ENCODE results near the gene IER3. TPM values are rescaled to one million over a fixed set of nuclear protein-coding genes. Genes with fewer than 3 reads are reported as not detected.
"Not testable (repeated sequence)": the region's sequence is repeated elsewhere in the genome, so short reads cannot be mapped to it uniquely, and the experiment has no call there.

Gene IER3
- total and polyA plus RNA-seq, 2 of the 8 experiments (the other 6 are each of a cell fraction or from before 2014, with no cell fraction given): 11.9 to 26.5 TPM

DNA sequence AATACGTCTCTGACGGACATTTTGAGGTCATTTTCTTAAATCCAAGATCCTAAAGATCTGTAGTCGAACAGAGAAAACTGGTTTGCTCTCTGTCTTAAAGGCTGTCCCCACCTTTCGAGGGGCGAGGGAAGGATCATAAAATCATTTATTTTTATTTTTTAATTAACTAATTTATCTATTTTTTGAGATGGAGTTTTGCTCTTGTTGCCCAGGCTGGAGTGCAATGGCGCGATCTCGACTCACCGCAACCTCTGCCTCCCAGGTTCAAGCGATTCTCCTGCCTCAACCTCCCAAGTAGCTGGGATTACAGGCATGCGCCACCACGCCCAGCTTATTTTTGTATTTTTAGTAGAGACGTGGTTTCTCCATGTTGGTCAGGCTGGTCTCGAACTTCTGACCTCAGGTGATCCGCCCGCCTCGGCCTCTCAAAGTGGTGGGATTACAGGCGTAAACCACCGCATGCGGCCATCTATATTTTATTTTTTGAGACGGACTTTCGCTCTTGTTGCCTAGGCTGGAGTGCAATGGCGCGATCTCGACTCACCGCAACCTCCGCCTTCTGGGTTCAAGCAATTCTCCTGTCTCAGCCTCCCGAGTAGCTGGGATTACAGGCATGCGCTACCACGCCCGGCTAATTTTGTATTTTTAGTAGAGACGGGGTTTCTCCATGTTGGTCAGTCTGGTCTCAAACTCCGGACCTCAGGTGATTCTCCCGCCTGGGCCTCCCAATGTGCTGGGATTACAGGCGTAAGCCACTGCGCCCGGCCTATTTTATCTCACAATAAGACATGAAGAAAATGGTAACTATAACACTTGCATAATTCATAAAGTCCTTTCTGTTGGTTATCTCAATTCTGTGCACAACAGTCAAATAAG lies 26.3 kb downstream of the IER3 start:
- H3K36me3 ChIP-seq (ENCODE audit: control insufficient read depth in 2 of 4, insufficient read depth in 4 of 4, low read length in 3 of 4): peaks cover 16 to 30% (median 23%) of the 10 kb centered on the region in 4 experiments
- FAIRE-seq; H3K14ac ChIP-seq (ENCODE audit: insufficient read length); H3K79me1 ChIP-seq (ENCODE audit: low read depth, low read length); H2BK15ac ChIP-seq (ENCODE audit: low read length); H3K9me3 ChIP-seq (ENCODE audit: insufficient read depth in 2 of 2, low read depth in 1 of 2, low read length in 1 of 2); H3K4me1 ChIP-seq (replicated peaks in 1 of 4; ENCODE audit: control insufficient read depth in 3 of 4, insufficient read depth in 4 of 4, low read length in 3 of 4); H3K23ac ChIP-seq (ENCODE audit: insufficient read length); H4K20me1 ChIP-seq (replicated peaks in 1 of 2; ENCODE audit: control insufficient read depth in 1 of 2, insufficient read depth in 2 of 2, low read length in 2 of 2); H2AFZ ChIP-seq (ENCODE audit: low read length); DNase-seq (ENCODE audit: low read depth in 1 of 2, low spot score in 2 of 2); H2BK20ac ChIP-seq (ENCODE audit: low read length); H3K27me3 ChIP-seq (replicated peaks in 1 of 4; ENCODE audit: control insufficient read depth in 3 of 4, extremely low read depth in 1 of 4, insufficient read depth in 3 of 4, low read length in 3 of 4): not testable (repeated sequence)
- peaks cover 13% of the 10 kb centered on the region for H3K23me2 ChIP-seq (ENCODE audit: low read depth, low read length)
- peak overlapping the region; percentile 75; the same call in 1 of the 2 replicates for H2BK12ac ChIP-seq (ENCODE audit: low read depth, low read length)
- H3K4me2 ChIP-seq (ENCODE audit: insufficient read depth in 1 of 2, low read depth in 2 of 2, low read length in 2 of 2): peak overlapping the region; percentile 79 to 81
- H3K4me3 ChIP-seq (ENCODE audit: extremely low read depth in 1 of 4, insufficient read depth in 2 of 4, low read depth in 3 of 4, low read length in 4 of 4): peak overlapping the region; percentile 63 to 100 (median 82)
- peak overlapping the region; percentile 97 for H2BK5ac ChIP-seq (ENCODE audit: low read depth, low read length)
- CTCF ChIA-PET (ENCODE audit: partially characterized antibody): interaction anchor here (0.8 to 8.2 kb wide), 9 partner anchors 14 to 369 kb away, joined by 3 to 61 read pairs (median 6); partner anchors contain the start of gene DHX16
- POLR2A ChIA-PET (ENCODE audit: partially characterized antibody): interaction anchor here (0.6 to 35.9 kb wide), 20 partner anchors 8 to 197 kb away, joined by 3 to 732 read pairs (median 4); partner anchors contain the start of genes C6orf136, DDR1, DHX16 and FLOT1
- peak overlapping the region; percentile 55 for H2BK120ac ChIP-seq (replicated peaks; ENCODE audit: low read depth, low read length)
- H3K4ac ChIP-seq (replicated peaks; ENCODE audit: insufficient read length, low read depth, low read length): peak overlapping the region; percentile 24
- H4K8ac ChIP-seq (ENCODE audit: extremely low read depth, insufficient read depth, low read length): peak overlapping the region; percentile 94; the same call in 1 of the 2 replicates
- 78% methylated on average over 37 of the region's 37 CpGs; no CpG with 5 or more reads in 1 of the 2 experiments for WGBS, 2 experiments (ENCODE audit: extremely low coverage in 1 of 2, insufficient coverage in 1 of 2, insufficient read length in 1 of 2, insufficient replicate concordance in 2 of 2, low coverage in 1 of 2, low lambda C conversion rate in 2 of 2, missing lambda C conversion rate in 1 of 2)
- peak overlapping the region; percentile 52 for H3K18ac ChIP-seq (ENCODE audit: extremely low read depth, low read length)
- peak overlapping the region; percentile 8 to 94 (median 84) for H3K9ac ChIP-seq (replicated peaks in 1 of 4; ENCODE audit: extremely low read depth in 1 of 4, low read depth in 3 of 4, low read length in 3 of 4)
- peak overlapping the region; percentile 92 for H4K5ac ChIP-seq (ENCODE audit: insufficient read length, low read depth, low read length)
- peak overlapping the region; percentile 94 for H3K27ac ChIP-seq (ENCODE audit: low read depth, low read length)
- H2AK5ac ChIP-seq (ENCODE audit: low read depth, low read length): 0 out of 2 replicates have a peak overlapping the region, but pooled peaks have one; percentile 57
- H4K91ac ChIP-seq (replicated peaks; ENCODE audit: insufficient read length, low read length): peak overlapping the region; percentile 79
- H3K79me2 ChIP-seq (ENCODE audit: control insufficient read depth in 1 of 2, insufficient read depth in 2 of 2, low read length in 2 of 2): peaks cover 6 to 43% of the 10 kb centered on the region in 2 experiments
- peak overlapping the region; percentile 92 for H3K56ac ChIP-seq (replicated peaks; ENCODE audit: insufficient read length, low read depth, low read length)
